Raji (cell line): Measurements from ENCODE around the gene CDC16.

Source experiments
- POLR2A ChIP-seq: IDR thresholded peaks from 2 replicates; pipeline ENCODE4 v1.6.1; 2011; ENCODE audit warnings: low read depth, low read length, control low read depth; ENCODE audit not compliant: insufficient read depth

CDC16 gene

DNA sequence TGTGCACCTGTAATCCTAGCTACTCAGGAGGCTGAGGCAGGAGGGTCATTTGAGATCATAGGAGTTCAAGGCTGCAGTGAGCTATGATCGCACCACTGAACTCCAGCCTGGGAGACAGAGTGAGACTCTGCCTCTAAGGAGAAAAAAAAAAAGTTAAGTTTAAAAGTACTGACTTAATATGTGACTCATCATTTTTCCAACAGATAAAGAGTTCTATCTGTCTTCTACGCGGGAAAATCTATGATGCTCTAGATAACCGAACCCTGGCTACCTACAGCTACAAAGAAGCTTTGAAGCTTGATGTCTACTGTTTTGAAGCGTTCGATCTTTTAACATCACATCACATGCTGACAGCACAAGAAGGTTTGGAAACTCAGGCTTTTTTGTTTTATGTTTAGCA, 7.2 kb downstream of the CDC16 start:
- TF ChIP-seq POLR2A: no peak

DNA sequence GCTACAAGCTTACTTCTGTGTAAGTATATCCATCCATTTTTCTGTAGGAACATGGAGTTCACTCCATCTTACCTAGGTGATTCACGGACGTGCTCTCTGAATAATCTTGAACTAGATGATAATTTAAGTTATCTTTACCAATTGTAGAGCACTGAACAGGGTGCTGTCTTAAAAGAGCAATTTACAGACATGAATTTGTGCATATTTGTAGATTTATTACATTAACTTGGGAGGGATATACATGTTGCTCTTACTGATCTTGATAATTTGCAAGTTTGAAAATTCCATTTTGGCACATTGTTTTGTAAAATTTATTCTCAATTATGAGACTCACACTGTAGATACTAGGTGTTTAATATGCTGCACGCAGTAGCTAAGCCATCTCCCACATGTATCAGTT, 9.3 kb downstream of the CDC16 start:
- TF ChIP-seq POLR2A: no peak

DNA sequence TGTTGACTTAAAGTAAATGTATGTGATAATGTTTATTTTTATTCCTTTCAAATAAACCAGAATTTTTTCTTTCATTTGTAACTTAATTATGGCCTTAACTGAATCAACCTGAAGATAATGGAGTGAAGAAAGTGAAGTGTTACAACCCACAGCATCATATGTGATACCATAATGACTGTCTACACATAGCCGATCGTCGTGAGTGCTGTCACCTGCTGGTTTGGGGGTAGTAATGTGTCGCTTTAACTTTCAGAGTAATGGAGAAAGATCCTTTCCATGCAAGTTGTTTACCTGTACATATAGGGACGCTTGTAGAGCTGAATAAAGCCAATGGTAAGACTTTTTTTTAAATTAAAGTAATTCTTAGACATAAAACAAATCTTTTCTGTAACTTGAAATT, 9.9 kb downstream of the CDC16 start:
- no peak for TF ChIP-seq POLR2A

DNA sequence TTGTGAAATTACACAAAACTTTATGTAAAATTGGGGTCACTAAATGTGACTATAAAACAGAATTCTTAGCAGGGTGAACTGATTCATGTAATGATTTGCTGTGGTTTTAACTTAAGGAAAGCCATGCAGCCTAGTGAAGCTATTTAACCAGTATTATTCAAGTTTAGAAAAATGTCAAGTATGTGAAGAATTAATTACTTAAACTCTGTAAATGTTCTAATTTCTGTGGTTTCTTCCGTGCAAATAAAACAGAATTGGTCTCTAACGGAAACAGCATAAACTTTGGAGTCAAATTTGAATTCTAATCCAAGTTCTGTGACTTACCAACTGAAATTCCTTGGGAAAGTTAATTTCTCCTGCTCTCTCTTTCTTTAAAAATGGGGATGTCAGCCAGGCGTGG, 13.3 kb downstream of the CDC16 start:
- TF ChIP-seq POLR2A: no peak

DNA sequence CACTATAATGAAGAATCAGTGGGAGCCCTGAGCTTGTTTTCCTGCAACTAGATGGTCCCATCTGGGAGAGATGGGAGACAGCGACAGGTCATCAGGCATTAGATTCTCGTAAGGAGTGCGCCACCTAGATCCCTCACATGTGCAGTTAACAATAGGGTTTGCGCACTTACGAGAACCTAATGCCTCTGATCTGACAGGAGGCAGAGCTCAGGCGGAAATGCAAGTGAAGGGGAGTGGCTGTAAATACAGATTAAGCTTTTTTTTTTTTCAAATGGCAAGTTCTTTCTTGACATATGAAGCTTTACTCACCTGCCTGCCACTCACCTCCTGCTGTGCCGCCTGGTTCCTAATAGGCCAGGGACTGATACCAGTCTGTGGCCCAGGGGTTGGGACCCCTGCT, 14.4 kb downstream of the CDC16 start:
- TF ChIP-seq POLR2A: no peak

DNA sequence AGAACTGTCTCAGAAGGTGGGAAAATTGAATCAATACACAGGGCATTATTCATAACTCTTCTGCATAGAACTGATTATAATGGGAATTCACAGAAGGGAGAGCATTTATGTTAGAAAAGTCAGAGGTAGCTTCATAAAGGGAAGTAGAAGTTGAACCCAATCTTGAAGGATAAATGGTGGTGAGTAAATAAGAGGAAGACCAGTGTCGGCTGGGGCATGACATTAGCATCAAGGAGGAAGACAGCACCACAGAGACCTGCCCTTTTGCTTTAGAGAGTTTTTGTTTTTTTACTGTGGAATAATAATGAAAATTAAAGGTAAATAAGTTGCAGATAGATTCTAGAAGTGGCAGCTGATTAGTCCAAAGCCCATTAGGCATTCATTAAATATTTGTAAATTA, 21.9 kb downstream of the CDC16 start:
- TF ChIP-seq POLR2A: no peak

DNA sequence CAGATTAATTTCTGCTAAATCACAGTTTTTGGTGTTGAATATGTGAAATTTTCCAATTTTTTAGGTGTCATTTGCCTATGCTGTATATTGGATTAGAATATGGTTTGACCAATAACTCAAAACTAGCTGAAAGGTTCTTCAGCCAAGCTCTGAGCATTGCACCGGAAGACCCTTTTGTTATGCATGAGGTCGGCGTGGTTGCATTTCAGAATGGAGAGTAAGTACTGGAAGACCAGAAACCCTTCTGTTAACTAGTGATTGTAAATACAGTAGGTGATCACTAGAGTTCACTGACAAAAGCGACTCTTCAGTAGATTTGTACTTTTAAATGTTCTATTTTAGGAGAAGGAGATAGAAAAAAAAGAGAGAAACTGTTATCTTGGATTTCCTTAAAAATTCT, 22.3 kb downstream of the CDC16 start:
- TF ChIP-seq POLR2A: no peak

DNA sequence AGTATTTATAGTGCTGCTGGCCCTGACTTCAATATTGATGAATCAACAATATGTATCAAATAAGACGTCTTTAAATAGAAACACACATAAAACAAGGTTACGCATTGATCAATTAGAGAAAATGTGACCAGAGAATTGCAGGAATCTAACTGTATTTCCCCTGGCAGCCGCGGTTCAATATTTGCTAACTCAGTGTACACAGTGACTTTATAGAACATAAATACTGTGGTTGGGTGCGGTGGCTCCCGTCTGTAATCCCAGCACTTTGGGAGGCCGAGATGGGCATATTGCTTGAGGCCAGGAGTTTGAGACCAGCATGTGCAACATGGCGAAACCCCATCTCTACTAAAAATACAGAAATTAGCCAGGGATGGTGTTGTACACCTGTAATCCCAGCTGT, 23.9 kb downstream of the CDC16 start:
- TF ChIP-seq POLR2A: no peak

DNA sequence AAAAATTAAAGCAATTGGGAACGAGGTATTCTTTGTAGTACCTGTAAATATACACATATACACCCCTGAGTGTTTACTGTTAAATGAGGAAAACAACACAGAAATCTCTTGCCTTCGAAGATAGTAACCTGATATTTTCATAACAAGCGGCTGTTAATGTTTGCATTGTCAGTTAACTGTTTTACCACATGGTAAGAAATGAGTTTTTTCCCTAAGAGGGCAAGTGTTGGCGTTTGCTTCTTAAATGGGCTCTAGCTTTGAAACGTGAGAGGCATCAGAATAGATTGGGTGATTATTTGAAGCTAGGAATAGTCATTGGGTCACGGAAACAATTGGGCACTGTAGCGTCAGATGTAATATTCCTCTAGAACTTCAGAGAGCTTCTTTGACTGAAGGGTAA, 24.7 kb downstream of the CDC16 start:
- no peak for TF ChIP-seq POLR2A

DNA sequence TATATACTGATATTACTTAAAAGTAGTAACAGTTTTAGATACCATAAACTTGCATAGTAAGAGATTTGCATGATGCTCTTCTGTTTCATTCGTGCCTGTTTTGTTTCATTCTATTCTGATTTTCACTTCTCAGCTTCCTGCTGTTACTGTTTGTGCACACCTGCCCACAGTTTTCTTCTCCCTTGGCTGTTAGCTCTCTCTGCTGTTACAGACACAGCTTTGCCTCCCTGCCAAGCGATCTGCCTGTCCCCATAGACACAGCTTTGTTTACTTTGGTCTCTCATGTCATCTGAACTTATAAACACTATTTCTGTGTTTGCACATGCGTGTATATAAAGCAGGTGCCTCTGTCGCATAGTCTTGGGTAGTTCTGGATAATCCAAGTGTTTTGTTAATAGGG, 25.3 kb downstream of the CDC16 start:
- no peak for TF ChIP-seq POLR2A

DNA sequence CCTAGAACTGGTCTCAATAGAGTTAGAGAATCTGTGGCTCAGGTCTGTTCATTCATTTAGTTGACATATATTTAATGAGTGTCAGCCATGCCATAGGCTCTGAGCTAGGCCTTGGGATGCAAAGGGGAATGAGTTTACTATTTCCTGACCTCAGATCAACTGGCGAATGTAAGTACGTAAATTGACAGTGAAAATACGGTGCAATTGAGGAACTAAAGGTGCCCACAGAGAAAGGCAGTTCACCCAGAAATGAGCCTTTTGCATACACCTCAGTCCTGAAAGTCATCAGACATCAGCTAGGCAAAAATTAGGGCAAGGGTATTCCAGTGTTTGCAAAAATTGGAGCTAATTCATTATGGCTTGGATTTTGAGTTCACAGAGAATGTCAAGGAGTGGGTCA, 26.1 kb downstream of the CDC16 start:
- TF ChIP-seq POLR2A: no peak

DNA sequence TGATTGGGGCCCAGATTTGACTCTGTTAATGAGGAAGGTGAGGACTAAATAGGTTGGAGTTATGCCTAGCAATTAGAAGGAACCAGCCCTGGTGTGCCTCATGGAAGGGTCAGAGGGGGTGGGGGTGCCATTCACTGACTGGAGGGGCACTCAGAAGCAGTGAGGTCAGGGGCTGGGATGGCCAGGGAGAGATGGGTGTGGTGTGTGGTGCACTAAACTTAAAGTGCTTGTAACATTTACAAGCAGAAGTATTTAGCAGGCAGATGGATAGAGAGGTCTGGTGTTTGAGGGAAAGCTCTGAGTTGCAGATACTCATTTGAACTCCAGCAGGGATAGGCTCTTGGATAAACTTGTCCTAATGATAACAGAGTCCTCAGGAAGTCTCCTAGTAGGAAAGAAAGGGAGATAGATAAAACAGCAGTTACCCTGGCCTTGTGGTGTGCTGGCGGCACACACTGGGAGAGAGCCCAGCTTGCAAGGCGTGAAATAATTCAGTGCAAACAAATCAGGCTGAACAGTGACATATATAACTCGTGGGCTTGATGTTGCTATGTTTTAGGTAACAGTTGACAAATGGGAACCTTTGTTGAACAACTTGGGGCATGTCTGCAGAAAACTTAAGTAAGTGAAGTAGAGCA, 26.8 kb downstream of the CDC16 start:
- no peak for TF ChIP-seq POLR2A

DNA sequence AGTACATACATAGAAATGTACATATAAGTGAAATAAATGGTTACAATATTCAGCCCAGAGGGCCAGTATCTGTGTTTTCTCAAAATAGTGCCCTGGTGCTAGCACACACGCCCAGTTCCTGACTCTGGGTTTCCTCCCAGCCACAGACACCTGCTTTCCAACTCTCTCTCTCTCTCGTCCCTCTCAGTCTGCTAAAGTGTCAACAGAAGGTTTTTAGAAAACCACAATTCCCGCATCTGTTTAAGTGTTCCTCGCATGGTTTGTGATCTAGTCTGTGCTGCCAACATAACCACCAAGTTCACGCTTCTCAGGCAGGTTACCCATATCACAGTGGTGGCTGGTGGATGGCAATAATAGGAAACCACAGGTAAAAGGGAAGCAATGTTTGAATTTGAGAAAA, 28.9 kb downstream of the CDC16 start:
- no peak for TF ChIP-seq POLR2A

DNA sequence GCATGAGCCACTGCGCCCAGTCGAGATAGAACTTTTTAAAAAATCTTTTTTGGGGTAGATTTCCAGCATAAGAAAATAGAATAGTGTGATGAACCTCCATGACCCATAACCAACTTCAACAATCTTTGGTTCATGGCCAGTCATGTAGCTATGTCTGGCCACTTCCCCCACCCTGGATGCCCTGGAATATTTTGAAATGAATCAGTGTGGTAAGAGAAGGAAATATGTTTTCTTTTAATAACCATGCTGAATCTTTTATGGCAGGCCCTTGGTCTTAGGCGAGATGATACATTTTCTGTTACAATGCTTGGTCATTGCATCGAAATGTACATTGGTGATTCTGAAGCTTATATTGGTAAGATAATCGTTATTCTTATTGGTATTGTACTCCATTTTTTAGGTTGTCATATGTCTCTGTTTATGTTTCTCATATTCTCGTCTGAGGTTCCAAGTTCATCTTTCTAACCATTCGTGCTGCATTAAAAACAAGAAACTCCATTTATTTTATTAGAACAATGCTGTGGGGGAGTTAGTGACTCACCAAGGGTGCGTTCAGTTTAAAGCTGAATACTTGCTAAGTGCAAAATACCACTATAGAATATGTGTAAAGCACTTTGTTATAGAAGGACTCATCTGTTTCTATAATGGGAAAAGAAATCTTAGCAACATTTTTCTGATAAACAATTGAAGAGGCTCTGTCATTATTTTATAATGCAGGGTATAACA, 30.4 kb downstream of the CDC16 start:
- no peak for TF ChIP-seq POLR2A

DNA sequence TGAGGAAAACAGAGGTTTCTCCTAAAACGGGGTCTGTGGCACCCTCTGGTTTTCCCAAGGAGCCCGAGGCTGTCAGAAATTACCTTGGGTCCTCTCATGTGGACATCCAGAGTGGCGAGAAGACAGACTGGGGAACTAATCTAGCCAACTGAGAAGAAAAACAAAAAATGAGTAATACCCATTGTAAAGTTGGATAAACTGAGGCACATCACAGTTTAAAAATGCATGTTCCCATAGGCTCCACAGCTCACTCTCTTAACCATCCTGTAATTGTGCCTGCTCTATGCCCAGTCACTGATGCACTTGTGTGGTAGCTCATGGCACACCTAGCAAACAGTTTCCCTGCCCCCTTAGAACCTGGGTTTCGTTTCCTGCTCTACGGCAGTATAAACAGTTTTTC, 31.5 kb downstream of the CDC16 start:
- TF ChIP-seq POLR2A: no peak

DNA sequence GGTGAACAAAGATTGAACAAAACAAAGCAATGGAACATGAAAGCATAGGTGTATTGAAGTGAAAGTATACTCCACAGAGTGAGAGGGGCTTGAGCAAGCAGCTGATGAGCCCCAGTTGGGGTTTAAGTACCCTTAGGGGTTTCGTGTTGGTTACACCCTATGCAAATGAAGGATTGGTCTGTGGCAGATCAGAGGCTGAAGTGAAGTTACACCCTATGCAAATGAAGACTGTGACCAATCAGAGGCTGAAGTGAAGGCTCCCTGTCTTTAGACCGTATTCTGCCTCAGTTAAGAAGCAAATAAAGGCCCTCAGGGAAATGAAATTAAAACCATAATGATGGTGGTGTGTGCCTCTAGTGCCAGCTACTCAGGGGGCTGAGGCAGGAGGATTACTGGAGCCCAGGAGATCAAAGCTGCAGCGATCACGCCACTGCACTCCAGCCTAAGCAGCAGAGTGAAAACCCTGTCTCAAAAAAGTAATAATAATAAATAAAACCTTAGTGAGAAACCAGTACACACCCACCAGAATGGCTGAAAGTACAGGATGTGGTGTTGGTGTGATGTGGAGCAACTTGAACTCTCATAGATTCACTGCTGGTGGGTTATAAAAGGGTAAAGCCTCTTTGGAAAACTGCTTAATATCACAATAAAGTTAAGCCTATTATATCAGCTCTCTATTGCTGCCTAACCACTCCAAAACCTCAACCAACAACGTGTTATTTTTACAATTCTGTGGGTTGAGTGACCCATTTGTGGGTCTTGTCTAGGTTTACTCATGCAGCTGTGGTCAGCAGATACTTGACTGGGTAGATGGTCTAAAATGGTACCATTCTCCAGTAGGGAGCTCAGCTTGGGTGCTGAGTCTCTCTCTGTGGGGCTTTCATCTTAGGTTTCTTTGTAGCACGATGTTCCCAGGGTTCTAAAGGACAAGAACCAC, 33.9 kb downstream of the CDC16 start:
- TF ChIP-seq POLR2A: no peak
